ENCODE measurements around the gene FOXP1. TPM values are rescaled to one million over a fixed set of nuclear protein-coding genes. Genes with fewer than 3 reads are reported as not detected.

The FOXP1 gene
- total RNA-seq, 4 donors from 2014 or later: 103 to 173 (median 140) TPM

DNA sequence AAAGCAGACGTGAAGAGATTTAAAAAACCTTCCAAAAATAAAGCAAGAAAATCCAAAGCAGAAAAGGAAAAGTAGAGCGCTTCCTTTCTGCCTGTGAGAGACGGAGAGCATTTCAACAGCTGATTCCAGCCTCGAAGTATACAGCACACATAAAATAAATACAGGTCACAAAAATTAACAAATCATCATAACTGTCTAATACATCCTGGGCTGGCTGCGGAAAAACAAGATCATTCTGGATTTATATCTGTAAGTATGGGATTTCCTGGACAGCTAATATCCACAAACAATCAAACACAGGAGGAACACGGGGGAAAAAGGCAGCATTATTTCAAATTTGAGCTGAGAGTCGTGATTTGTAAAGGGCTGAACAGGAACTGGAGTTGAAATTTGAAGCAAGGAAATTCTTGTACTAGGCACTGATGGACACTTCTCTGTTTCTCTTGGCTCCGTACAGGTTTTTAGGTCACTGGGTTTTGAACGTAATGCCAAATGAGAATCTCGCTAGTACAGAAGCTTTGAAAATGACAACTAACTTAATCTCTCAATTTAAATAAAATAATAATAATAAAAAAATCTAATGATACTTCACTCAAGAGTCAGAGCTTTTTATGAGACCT, 577.7 kb downstream of the FOXP1 start:
- peaks cover 0 to 8% (median 3%) of the 10 kb centered on the region in 4 donors for H3K4me1 ChIP-seq
- no peak for TF ChIP-seq POLR2A (IDR thresholded peaks at IDR 0.05)
- TF ChIP-seq, protein P1, sequence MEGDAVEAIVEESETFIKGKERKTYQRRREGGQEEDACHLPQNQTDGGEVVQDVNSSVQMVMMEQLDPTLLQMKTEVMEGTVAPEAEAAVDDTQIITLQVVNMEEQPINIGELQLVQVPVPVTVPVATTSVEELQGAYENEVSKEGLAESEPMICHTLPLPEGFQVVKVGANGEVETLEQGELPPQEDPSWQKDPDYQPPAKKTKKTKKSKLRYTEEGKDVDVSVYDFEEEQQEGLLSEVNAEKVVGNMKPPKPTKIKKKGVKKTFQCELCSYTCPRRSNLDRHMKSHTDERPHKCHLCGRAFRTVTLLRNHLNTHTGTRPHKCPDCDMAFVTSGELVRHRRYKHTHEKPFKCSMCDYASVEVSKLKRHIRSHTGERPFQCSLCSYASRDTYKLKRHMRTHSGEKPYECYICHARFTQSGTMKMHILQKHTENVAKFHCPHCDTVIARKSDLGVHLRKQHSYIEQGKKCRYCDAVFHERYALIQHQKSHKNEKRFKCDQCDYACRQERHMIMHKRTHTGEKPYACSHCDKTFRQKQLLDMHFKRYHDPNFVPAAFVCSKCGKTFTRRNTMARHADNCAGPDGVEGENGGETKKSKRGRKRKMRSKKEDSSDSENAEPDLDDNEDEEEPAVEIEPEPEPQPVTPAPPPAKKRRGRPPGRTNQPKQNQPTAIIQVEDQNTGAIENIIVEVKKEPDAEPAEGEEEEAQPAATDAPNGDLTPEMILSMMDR (IDR thresholded peaks at IDR 0.05): no peak
- no peak for DNase-seq
- H3K9me3 ChIP-seq: no peaks in the 10 kb centered on the region
- peaks cover 0 to 2% (median 0%) of the 10 kb centered on the region in 3 donors for H3K36me3 ChIP-seq
- H3K4me3 ChIP-seq: no peak overlapping the region
- no peaks in the 10 kb centered on the region for H3K27me3 ChIP-seq
- H3K27ac ChIP-seq: no peak overlapping the region

GRCh38 chr3:71003511-71003910, 580.0 kb downstream of the FOXP1 start:
- no peak for DNase-seq
- H3K27me3 ChIP-seq: no peaks in the 10 kb centered on the region
- no peaks in the 10 kb centered on the region for H3K9me3 ChIP-seq
- H3K4me1 ChIP-seq: peaks cover 0 to 4% (median 2%) of the 10 kb centered on the region in 4 donors
- peaks cover 0 to 18% (median 0%) of the 10 kb centered on the region in 3 donors for H3K36me3 ChIP-seq
- no peak overlapping the region for H3K4me3 ChIP-seq
- H3K27ac ChIP-seq: no peak overlapping the region
- TF ChIP-seq, protein P1 (IDR thresholded peaks at IDR 0.05): no peak
- TF ChIP-seq POLR2A (IDR thresholded peaks at IDR 0.05): no peak

DNA sequence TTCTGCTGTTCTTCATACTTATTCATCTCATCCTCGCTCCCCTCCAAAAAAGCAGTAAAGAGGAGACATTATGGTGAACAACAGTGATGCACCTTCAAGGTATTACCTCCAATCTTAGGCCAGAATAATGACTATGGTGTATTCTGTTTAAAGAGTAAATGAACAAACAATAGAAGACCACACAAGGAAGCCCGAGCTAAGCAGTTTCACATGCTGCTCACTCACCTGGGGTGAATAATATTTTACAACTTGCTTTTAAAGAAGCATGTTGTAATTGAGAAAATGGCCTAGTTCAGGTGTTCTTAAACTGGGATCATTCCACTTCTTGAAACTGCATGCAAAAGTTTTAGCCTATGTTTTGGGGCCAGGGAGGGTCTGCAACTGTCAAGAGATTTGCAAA, 581.2 kb downstream of the FOXP1 start:
- H3K27me3 ChIP-seq: no peaks in the 10 kb centered on the region
- no peak overlapping the region for H3K4me3 ChIP-seq
- no peaks in the 10 kb centered on the region for H3K9me3 ChIP-seq
- no peak overlapping the region for H3K27ac ChIP-seq
- no peak for DNase-seq
- H3K36me3 ChIP-seq: peaks cover 0 to 18% (median 0%) of the 10 kb centered on the region in 3 donors
- no peaks in the 10 kb centered on the region for H3K4me1 ChIP-seq
- TF ChIP-seq POLR2A (IDR thresholded peaks at IDR 0.05): no peak
- TF ChIP-seq, protein P1 (IDR thresholded peaks at IDR 0.05): no peak

- no peaks in the 10 kb centered on the region for H3K4me1 ChIP-seq
- H3K27me3 ChIP-seq: no peaks in the 10 kb centered on the region
- H3K4me3 ChIP-seq: no peak overlapping the region
- H3K9me3 ChIP-seq: no peaks in the 10 kb centered on the region
- TF ChIP-seq POLR2A (IDR thresholded peaks at IDR 0.05): no peak
- TF ChIP-seq, protein P1 (IDR thresholded peaks at IDR 0.05): no peak
- H3K27ac ChIP-seq: no peak overlapping the region
- peaks cover 0 to 22% (median 0%) of the 10 kb centered on the region in 3 donors for H3K36me3 ChIP-seq
- no peak for DNase-seq
These were observed 582.2 kb downstream of the FOXP1 start for GRCh38 chr3:71001303-71001830.

GRCh38 chr3:71000483-71000882, 583.0 kb downstream of the FOXP1 start:
- Histone ChIP-seq H3K9me3 (no peaks in the 10 kb centered on the region), H3K27ac (no peak overlapping the region), H3K4me3 (no peak overlapping the region), H3K4me1 (no peaks in the 10 kb centered on the region), H3K27me3 (no peaks in the 10 kb centered on the region), H3K36me3 (peaks cover 0 to 23% (median 0%) of the 10 kb centered on the region in 3 donors)
- TF ChIP-seq, protein P1 (IDR thresholded peaks at IDR 0.05): no peak
- no peak for TF ChIP-seq POLR2A (IDR thresholded peaks at IDR 0.05)
- no peak for DNase-seq
